H9 (cell line): Measurements from ENCODE around the gene CPNE5. TPM values are rescaled to one million over a fixed set of nuclear protein-coding genes. Genes with fewer than 3 reads are reported as not detected.
A peak's percentile ranks its signal among the peaks of the same experiment; 100 is the strongest.

Source experiments
- DNase-seq: peaks from one replicate; pipeline ENCODE4 v3.0.0-alpha.2; 2017
- H2AFZ ChIP-seq: one replicate; pipeline ENCODE4 v1.6.1; 2013; ENCODE audit warnings: mild to moderate bottlenecking, low read length, control low read depth, moderate library complexity
- H2AK5ac ChIP-seq: 2 replicates; pipeline ENCODE4 v1.6.1; 2013; ENCODE audit warnings: low read length, control low read depth, mixed read lengths; ENCODE audit not compliant: insufficient read length
- H2BK120ac ChIP-seq: one replicate; pipeline ENCODE4 v1.6.1; 2013; ENCODE audit warnings: low read depth, mild to moderate bottlenecking, low read length, control low read depth, inconsistent platforms; ENCODE audit not compliant: poor library complexity, severe bottlenecking
- H2BK12ac ChIP-seq: 2 replicates; pipeline ENCODE4 v1.6.1; 2013; ENCODE audit warnings: low read length, control low read depth, mixed read lengths, low read depth; ENCODE audit not compliant: insufficient read length
- H2BK15ac ChIP-seq: 2 replicates; pipeline ENCODE4 v1.6.1; 2013; ENCODE audit warnings: low read depth, low read length, control low read depth
- H2BK20ac ChIP-seq: one replicate; pipeline ENCODE4 v1.6.1; 2013; ENCODE audit warnings: low read depth, mild to moderate bottlenecking, low read length, control low read depth, inconsistent platforms; ENCODE audit not compliant: poor library complexity, severe bottlenecking
- H2BK5ac ChIP-seq: 2 replicates; pipeline ENCODE4 v1.6.1; 2013; ENCODE audit warnings: low read length, control low read depth, mixed read lengths; ENCODE audit not compliant: insufficient read length
- H3K14ac ChIP-seq: 2 replicates; pipeline ENCODE4 v1.6.1; 2013; ENCODE audit warnings: low read length, control low read depth; ENCODE audit not compliant: insufficient read depth
- H3K18ac ChIP-seq: 2 replicates; pipeline ENCODE4 v1.6.1; 2013; ENCODE audit warnings: low read depth, mild to moderate bottlenecking, mixed read lengths, low read length, control low read depth; ENCODE audit not compliant: insufficient read length
- H3K23ac ChIP-seq: 2 replicates; pipeline ENCODE4 v1.6.1; 2013; ENCODE audit warnings: low read length, control low read depth, mixed read lengths, low read depth; ENCODE audit not compliant: insufficient read length
- H3K23me2 ChIP-seq: 2 replicates; pipeline ENCODE4 v1.6.1; 2013; ENCODE audit warnings: low read depth, mild to moderate bottlenecking, mixed read lengths, low read length, control low read depth; ENCODE audit not compliant: insufficient read length, poor library complexity, severe bottlenecking
- H3K27ac ChIP-seq: 2 replicates; pipeline ENCODE4 v1.5.1; 2013; ENCODE audit warnings: low read length, control low read depth, mixed read lengths, low read depth; ENCODE audit not compliant: insufficient read length
- H3K27me3 ChIP-seq: 2 replicates; pipeline ENCODE4 v1.6.1; 2013; ENCODE audit warnings: low read length, control low read depth, inconsistent platforms; ENCODE audit not compliant: insufficient read depth
- H3K4ac ChIP-seq: 2 replicates; pipeline ENCODE4 v1.6.1; 2013; ENCODE audit warnings: low read depth, mild to moderate bottlenecking, control low read depth, inconsistent platforms, low read length, moderate library complexity
- H3K4me1 ChIP-seq: 2 replicates; pipeline ENCODE4 v1.6.1; 2013; ENCODE audit warnings: low read length, control low read depth, inconsistent platforms; ENCODE audit not compliant: insufficient read depth
- H3K4me2 ChIP-seq: 2 replicates; pipeline ENCODE4 v1.6.1; 2013; ENCODE audit warnings: low read length, control low read depth, mixed read lengths; ENCODE audit not compliant: insufficient read length, insufficient read depth
- H3K56ac ChIP-seq: 2 replicates; pipeline ENCODE4 v1.6.1; 2013; ENCODE audit warnings: low read depth, mild to moderate bottlenecking, mixed read lengths, low read length, control low read depth; ENCODE audit not compliant: insufficient read length
- H3K79me1 ChIP-seq: 2 replicates; pipeline ENCODE4 v1.6.1; 2013; ENCODE audit warnings: low read depth, mild to moderate bottlenecking, moderate library complexity, low read length, control low read depth, inconsistent platforms; ENCODE audit not compliant: insufficient read depth, poor library complexity, severe bottlenecking
- H3K79me2 ChIP-seq: 2 replicates; pipeline ENCODE4 v1.6.1; 2013; ENCODE audit warnings: low read length, control low read depth, inconsistent platforms; ENCODE audit not compliant: insufficient read depth
- H3K9ac ChIP-seq: 2 replicates; pipeline ENCODE4 v1.6.1; 2013; ENCODE audit warnings: low read length, control low read depth, mixed read lengths; ENCODE audit not compliant: insufficient read length; ENCODE audit errors: extremely low read depth
- H3K9me3 ChIP-seq: one replicate; pipeline ENCODE4 v1.6.1; 2013; ENCODE audit warnings: low read depth, low read length, inconsistent platforms; ENCODE audit not compliant: control insufficient read depth
- H3T11ph ChIP-seq: one replicate; pipeline ENCODE4 v1.6.1; 2013; ENCODE audit warnings: mild to moderate bottlenecking, low read length, control low read depth, inconsistent platforms
- H4K20me1 ChIP-seq: one replicate; pipeline ENCODE4 v1.6.1; 2013; ENCODE audit not compliant: control insufficient read depth, insufficient read length, insufficient read depth
- H4K5ac ChIP-seq: 2 replicates; pipeline ENCODE4 v1.6.1; 2013; ENCODE audit warnings: low read depth, mild to moderate bottlenecking, mixed read lengths, low read length, control low read depth; ENCODE audit not compliant: insufficient read length
- H4K8ac ChIP-seq: replicated peaks from 2 replicates; pipeline ENCODE4 v1.6.1; 2013; ENCODE audit warnings: low read length, control low read depth, mixed read lengths, low read depth; ENCODE audit not compliant: insufficient read length
- H4K91ac ChIP-seq: 2 replicates; pipeline ENCODE4 v1.6.1; 2013; ENCODE audit warnings: low read depth, mild to moderate bottlenecking, moderate library complexity, mixed read lengths, low read length, control low read depth; ENCODE audit not compliant: insufficient read length
- H3K27ac Mint-ChIP-seq, 3 experiments: 2 replicates in 2 of 3; 3 replicates in 1 of 3; pipeline ENCODE4 v1.8.0; 2020 to 2021; ENCODE audit warnings: mixed read lengths in 3 of 3, mild to moderate bottlenecking in 1 of 3, moderate library complexity in 1 of 3
- H3K27me3 Mint-ChIP-seq: 2 replicates; pipeline ENCODE4 v1.8.0; 2021; ENCODE audit warnings: low read depth, mild to moderate bottlenecking, moderate library complexity, mixed read lengths
- H3K36me3 Mint-ChIP-seq, 3 experiments: 2 replicates in 2 of 3; 3 replicates in 1 of 3; pipeline ENCODE4 v1.8.0; 2020 to 2021; ENCODE audit warnings: low read depth in 3 of 3, mixed read lengths in 3 of 3; ENCODE audit not compliant: insufficient read depth in 1 of 3
- H3K4me1 Mint-ChIP-seq, 2 experiments: 2 replicates each; pipeline ENCODE4 v1.8.0; 2020; ENCODE audit warnings: mixed read lengths in 2 of 2
- H3K4me3 Mint-ChIP-seq, 2 experiments: 2 replicates in 1 of 2; 3 replicates in 1 of 2; pipeline ENCODE4 v1.8.0; 2020 to 2021; ENCODE audit warnings: mild to moderate bottlenecking in 2 of 2, mixed read lengths in 2 of 2, moderate library complexity in 1 of 2
- H3K9me3 Mint-ChIP-seq, 2 experiments: 2 replicates in 1 of 2; 3 replicates in 1 of 2; pipeline ENCODE4 v1.8.0; 2020; ENCODE audit warnings: mild to moderate bottlenecking in 2 of 2, mixed read lengths in 2 of 2, moderate library complexity in 1 of 2
- WGBS: extraction: QIAGEN DNeasy Blood & Tissue Kit; methylation state at CpG from one replicate; pipeline ENCODE4 v1.1.7; 2013; ENCODE audit warnings: missing lambda C conversion rate, low lambda C conversion rate, mixed read lengths; ENCODE audit not compliant: insufficient read length; ENCODE audit errors: extremely low coverage; 5-methylcytosine and 5-hydroxymethylcytosine counted together
- total RNA-seq: library from RNA; stranded (reverse); gene quantifications from 2 replicates; pipeline ENCODE4 v1.2.1, GENCODE V29; 2021
- TF ChIP-seq, protein P1 (sequence below): fragments of 200-600 bp; sonication (generic); conservative IDR thresholded peaks from 3 replicates; pipeline ENCODE4 v1.8.0; 2021; ENCODE audit warnings: antibody characterized with exemption, mild to moderate bottlenecking

Gene CPNE5
- total RNA-seq, 1 experiment from 2014 or later: 0.52 TPM

DNA sequence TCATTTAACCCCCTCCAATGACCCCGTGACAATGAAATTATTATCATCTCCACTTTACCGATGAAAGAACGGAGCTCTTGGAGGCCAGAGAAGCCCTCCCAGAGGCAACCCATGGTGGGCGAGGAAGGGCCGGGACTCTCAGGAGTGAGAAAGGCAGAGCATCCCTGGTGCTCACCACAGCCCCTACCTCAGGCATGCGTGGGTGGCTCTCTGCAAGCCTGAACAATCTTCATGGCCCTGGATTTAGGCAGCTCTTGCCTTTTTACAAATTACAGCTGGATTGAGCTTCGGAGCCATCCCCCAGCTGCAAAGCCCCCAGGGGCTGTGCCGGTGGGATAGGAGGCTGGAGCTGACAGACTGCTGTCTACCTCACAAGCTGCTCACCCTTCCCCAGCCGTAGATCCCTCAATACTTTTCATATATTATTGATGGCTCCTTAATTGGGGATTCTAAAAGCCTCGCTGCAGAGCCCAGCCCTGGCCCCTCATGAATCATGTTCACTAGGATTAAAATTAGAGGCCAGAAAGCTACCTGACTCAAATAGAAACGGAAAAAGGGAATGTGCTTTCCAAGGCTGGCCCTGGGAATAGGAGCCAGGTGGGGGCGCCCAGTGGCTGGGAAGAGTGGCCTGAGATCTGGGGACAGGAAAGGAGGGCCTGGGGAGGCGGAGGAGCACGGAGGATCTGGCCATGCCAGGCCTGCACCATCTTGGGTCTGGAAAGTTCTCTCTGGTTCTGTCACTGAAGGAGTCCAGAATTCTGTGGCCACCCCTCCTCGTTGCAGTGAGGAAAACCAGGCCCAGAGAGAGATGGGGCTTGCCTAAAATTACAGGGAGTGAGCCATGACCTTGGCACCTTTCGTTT is 29.1 kb downstream of the CPNE5 start:
- no peak overlapping the region for H2BK20ac ChIP-seq
- no peak overlapping the region for H2BK15ac ChIP-seq
- no peaks in the 10 kb centered on the region for H3K79me2 ChIP-seq
- no peak overlapping the region for H3K18ac ChIP-seq
- no peaks in the 10 kb centered on the region for H3K9me3 ChIP-seq
- peaks cover 11 to 47% of the 10 kb centered on the region in 2 experiments for H3K4me1 Mint-ChIP-seq
- peaks cover 54% of the 10 kb centered on the region for H3K27me3 Mint-ChIP-seq
- DNase-seq: peak; percentile 57
- no peaks in the 10 kb centered on the region for H3K23me2 ChIP-seq
- H2BK5ac ChIP-seq: no peak overlapping the region
- H4K20me1 ChIP-seq: no peaks in the 10 kb centered on the region
- H4K5ac ChIP-seq: no peak overlapping the region
- H3K27ac ChIP-seq: no peak overlapping the region
- TF ChIP-seq, protein P1, sequence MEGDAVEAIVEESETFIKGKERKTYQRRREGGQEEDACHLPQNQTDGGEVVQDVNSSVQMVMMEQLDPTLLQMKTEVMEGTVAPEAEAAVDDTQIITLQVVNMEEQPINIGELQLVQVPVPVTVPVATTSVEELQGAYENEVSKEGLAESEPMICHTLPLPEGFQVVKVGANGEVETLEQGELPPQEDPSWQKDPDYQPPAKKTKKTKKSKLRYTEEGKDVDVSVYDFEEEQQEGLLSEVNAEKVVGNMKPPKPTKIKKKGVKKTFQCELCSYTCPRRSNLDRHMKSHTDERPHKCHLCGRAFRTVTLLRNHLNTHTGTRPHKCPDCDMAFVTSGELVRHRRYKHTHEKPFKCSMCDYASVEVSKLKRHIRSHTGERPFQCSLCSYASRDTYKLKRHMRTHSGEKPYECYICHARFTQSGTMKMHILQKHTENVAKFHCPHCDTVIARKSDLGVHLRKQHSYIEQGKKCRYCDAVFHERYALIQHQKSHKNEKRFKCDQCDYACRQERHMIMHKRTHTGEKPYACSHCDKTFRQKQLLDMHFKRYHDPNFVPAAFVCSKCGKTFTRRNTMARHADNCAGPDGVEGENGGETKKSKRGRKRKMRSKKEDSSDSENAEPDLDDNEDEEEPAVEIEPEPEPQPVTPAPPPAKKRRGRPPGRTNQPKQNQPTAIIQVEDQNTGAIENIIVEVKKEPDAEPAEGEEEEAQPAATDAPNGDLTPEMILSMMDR: peak; percentile 47; the same call in 2 of the 3 replicates
- no peaks in the 10 kb centered on the region; the same call in 1 of the 2 replicates for H3K4me1 ChIP-seq
- no peak overlapping the region for H2BK12ac ChIP-seq
- H2BK120ac ChIP-seq: no peak overlapping the region
- no peaks in the 10 kb centered on the region for H3K27me3 ChIP-seq
- no peak overlapping the region for H3K56ac ChIP-seq
- no peak overlapping the region for H3K4me2 ChIP-seq
- 0 out of 7 replicates have a peak overlapping the region, but pooled peaks of 2 of the 3 experiments have one; percentile 25 for H3K27ac Mint-ChIP-seq
- H4K91ac ChIP-seq: no peak overlapping the region
- no peak overlapping the region for H3K23ac ChIP-seq
- H3T11ph ChIP-seq: no peak overlapping the region
- H3K4ac ChIP-seq: no peak overlapping the region
- H3K9ac ChIP-seq: no peak overlapping the region
- no peak overlapping the region for H3K4me3 Mint-ChIP-seq
- no CpG with 5 or more reads among the region's 16 CpGs for WGBS
- no peak overlapping the region for H2AK5ac ChIP-seq
- no peak overlapping the region for H3K14ac ChIP-seq
- H3K36me3 Mint-ChIP-seq: no peaks in the 10 kb centered on the region
- H2AFZ ChIP-seq: no peak overlapping the region
- H3K79me1 ChIP-seq: no peaks in the 10 kb centered on the region
- H3K9me3 Mint-ChIP-seq: no peaks in the 10 kb centered on the region; a peak in 1 of 5 replicates
- H4K8ac ChIP-seq: no peak overlapping the region
